Activated T-cell treated with anti-CD3 and anti-CD28 coated beads, Interleukin-2, amount 50 U/mL, for 4 hours (primary cell): ENCODE measurements around the gene ABCC4. TPM values are rescaled to one million over a fixed set of nuclear protein-coding genes. Genes with fewer than 3 reads are reported as not detected.
A peak's percentile ranks its signal among the peaks of the same experiment; 100 is the strongest.

Experiments used
- ATAC-seq, 2 donors: fragments of 200-7000 bp; cut with Tn5 transposase; one replicate each; pipeline ENCODE4 v1.10.0; 2021
- DNase-seq: peaks from one replicate; pipeline ENCODE4 v3.0.0-alpha.2; 2020
- H3K27me3 Mint-ChIP-seq: one replicate; pipeline ENCODE4 v1.8.0; 2021; ENCODE audit warnings: low read depth, mixed read lengths
- H3K36me3 Mint-ChIP-seq: one replicate; pipeline ENCODE4 v1.8.0; 2022; ENCODE audit warnings: mixed read lengths; ENCODE audit not compliant: insufficient read depth
- H3K4me1 Mint-ChIP-seq: one replicate; pipeline ENCODE4 v1.8.0; 2021; ENCODE audit warnings: low read depth, mixed read lengths
- H3K4me3 Mint-ChIP-seq: one replicate; pipeline ENCODE4 v1.8.0; 2021; ENCODE audit warnings: mild to moderate bottlenecking, moderate library complexity, mixed read lengths
- H3K9me3 Mint-ChIP-seq: one replicate; pipeline ENCODE4 v1.8.0; 2021; ENCODE audit warnings: mixed read lengths
- total RNA-seq, 3 donors: library from RNA; stranded (reverse); gene quantifications; one replicate each; pipeline ENCODE4 v1.2.1, GENCODE V29; 2021

The ABCC4 gene, protein sequence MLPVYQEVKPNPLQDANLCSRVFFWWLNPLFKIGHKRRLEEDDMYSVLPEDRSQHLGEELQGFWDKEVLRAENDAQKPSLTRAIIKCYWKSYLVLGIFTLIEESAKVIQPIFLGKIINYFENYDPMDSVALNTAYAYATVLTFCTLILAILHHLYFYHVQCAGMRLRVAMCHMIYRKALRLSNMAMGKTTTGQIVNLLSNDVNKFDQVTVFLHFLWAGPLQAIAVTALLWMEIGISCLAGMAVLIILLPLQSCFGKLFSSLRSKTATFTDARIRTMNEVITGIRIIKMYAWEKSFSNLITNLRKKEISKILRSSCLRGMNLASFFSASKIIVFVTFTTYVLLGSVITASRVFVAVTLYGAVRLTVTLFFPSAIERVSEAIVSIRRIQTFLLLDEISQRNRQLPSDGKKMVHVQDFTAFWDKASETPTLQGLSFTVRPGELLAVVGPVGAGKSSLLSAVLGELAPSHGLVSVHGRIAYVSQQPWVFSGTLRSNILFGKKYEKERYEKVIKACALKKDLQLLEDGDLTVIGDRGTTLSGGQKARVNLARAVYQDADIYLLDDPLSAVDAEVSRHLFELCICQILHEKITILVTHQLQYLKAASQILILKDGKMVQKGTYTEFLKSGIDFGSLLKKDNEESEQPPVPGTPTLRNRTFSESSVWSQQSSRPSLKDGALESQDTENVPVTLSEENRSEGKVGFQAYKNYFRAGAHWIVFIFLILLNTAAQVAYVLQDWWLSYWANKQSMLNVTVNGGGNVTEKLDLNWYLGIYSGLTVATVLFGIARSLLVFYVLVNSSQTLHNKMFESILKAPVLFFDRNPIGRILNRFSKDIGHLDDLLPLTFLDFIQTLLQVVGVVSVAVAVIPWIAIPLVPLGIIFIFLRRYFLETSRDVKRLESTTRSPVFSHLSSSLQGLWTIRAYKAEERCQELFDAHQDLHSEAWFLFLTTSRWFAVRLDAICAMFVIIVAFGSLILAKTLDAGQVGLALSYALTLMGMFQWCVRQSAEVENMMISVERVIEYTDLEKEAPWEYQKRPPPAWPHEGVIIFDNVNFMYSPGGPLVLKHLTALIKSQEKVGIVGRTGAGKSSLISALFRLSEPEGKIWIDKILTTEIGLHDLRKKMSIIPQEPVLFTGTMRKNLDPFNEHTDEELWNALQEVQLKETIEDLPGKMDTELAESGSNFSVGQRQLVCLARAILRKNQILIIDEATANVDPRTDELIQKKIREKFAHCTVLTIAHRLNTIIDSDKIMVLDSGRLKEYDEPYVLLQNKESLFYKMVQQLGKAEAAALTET (N-terminal part only)
- 10 to 100 TPM; 17.6 to 18.5 (median 18.3) TPM for total RNA-seq

DNA sequence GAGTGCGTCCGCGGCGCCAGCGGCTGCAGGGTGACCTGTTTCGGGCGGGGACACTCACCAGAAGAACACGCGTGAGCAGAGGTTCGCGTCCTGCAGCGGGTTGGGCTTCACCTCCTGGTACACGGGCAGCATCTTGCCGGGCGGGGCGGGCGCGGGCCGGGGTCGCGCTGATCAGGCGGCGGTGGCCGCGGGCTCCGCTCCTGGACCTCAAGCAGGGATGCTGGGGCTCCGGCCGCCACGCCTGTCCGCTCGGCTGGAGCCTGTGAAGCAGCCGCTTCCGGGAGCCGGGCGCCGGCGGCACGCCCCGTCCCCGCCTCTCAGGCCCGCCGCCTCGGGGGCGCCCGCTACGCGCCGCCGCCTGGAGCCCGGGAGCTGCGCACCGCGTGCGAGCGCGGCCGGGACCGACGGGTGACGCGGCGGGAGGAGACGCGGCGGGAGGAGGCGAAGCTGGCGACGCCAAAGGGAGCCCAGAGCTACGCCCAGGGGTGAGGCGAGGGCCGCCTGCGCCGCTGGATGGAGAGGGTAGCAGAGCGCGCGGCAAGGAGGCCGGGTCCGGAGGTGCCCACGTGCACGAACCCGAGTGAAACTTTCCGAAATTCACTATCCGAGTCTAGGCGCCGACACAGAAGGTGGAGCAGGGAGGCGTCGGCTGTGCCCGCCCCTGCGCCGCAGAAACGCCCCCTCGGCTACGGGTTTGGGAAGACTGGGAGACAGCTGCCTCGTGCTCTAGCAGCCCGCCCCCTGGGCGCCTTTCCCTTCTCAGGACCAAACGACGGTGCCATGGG lies at the start of gene ABCC4:
TSS of gene ABCC4 (minus strand) at position 269 of the 785 bp plus-strand sequence. CDS start at position 132, 137 bp downstream.
- Mint-ChIP-seq H3K4me3 (peak within 1 kb of the TSS; percentile 86), H3K9me3 (no peaks in the 10 kb centered on the region), H3K4me1 (peaks cover 33% of the 10 kb centered on the region), H3K36me3 (peaks cover 2% of the 10 kb centered on the region), H3K27me3 (peaks cover 3% of the 10 kb centered on the region)
- DNase-seq (peak; percentile 51), ATAC-seq (peak; percentile 90)

GRCh38 chr13:95349267-95349666 lies 48.0 kb upstream of the ABCC4 start:
- Mint-ChIP-seq H3K4me3 (no peak overlapping the region), H3K36me3 (no peaks in the 10 kb centered on the region), H3K9me3 (no peaks in the 10 kb centered on the region), H3K27me3 (peaks cover 2% of the 10 kb centered on the region), H3K4me1 (no peaks in the 10 kb centered on the region)
- no peak for ATAC-seq
- no peak for DNase-seq

DNA sequence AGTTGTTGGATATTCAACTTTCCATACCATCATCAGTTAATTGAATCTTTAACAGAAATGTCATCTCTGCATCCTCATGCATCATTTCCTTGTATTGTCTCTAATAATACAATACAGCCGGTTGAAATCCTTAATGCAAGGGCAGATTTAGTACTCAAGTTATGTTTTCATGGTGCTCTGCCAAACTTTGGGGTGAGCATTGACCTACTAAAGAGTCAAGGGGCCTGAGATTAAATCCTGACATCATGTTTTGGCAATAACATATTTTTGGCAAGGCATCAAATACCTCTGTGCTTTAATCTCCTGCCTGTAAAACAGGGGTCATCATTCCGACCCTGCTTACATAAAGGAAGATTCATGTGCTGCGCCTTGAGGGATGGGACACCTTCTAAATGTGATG lies 42.7 kb upstream of the ABCC4 start:
- DNase-seq, result no peak
- no peaks in the 10 kb centered on the region for H3K4me1 Mint-ChIP-seq
- no peaks in the 10 kb centered on the region for H3K36me3 Mint-ChIP-seq
- H3K4me3 Mint-ChIP-seq, result no peak overlapping the region
- H3K27me3 Mint-ChIP-seq, result peaks cover 2% of the 10 kb centered on the region
- no peaks in the 10 kb centered on the region for H3K9me3 Mint-ChIP-seq
- no peak for ATAC-seq

- Mint-ChIP-seq H3K4me3 (no peak overlapping the region), H3K9me3 (no peaks in the 10 kb centered on the region), H3K4me1 (no peaks in the 10 kb centered on the region), H3K36me3 (no peaks in the 10 kb centered on the region), H3K27me3 (no peaks in the 10 kb centered on the region)
- ATAC-seq (no peak), DNase-seq (no peak)
These were observed 40.2 kb upstream of the ABCC4 start for GRCh38 chr13:95341441-95341840.

- H3K4me1 Mint-ChIP-seq, result no peaks in the 10 kb centered on the region
- H3K9me3 Mint-ChIP-seq, result no peaks in the 10 kb centered on the region
- H3K27me3 Mint-ChIP-seq, result no peaks in the 10 kb centered on the region
These were observed 37.7 kb upstream of the ABCC4 start for GRCh38 chr13:95338905-95339304.

DNA sequence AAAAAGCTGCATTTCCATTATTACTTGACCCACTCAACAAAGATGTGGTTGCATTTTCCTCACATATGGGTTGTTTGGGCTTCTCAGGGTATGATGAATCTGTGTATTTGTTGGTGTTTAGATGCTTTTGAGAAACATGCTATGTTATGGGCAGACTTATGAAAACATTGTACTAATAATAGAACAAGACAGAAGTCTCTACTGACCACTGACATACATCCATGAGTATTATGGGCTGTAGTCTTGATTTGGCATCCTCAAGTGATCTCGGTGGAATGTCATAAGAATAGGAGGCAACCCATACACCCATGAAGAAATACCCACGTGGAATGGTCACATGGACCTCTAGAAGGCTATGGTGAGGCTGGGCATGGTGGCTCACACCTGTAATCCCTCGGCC lies 36.3 kb upstream of the ABCC4 start:
- no peak overlapping the region for H3K4me3 Mint-ChIP-seq
- H3K36me3 Mint-ChIP-seq, result no peaks in the 10 kb centered on the region
- no peaks in the 10 kb centered on the region for H3K27me3 Mint-ChIP-seq
- DNase-seq, result no peak
- no peaks in the 10 kb centered on the region for H3K4me1 Mint-ChIP-seq
- H3K9me3 Mint-ChIP-seq, result no peaks in the 10 kb centered on the region
- ATAC-seq, result no peak

More at GRCh38 chr13:95338905-95339304, 37.7 kb upstream of the ABCC4 start:
- no peak overlapping the region for H3K4me3 Mint-ChIP-seq
- no peaks in the 10 kb centered on the region for H3K36me3 Mint-ChIP-seq
- no peak for DNase-seq
- no peak for ATAC-seq

GRCh38 chr13:95335667-95336066 lies 34.4 kb upstream of the ABCC4 start:
- Mint-ChIP-seq H3K9me3 (no peaks in the 10 kb centered on the region), H3K27me3 (no peaks in the 10 kb centered on the region)
- ATAC-seq, result no peak

DNA sequence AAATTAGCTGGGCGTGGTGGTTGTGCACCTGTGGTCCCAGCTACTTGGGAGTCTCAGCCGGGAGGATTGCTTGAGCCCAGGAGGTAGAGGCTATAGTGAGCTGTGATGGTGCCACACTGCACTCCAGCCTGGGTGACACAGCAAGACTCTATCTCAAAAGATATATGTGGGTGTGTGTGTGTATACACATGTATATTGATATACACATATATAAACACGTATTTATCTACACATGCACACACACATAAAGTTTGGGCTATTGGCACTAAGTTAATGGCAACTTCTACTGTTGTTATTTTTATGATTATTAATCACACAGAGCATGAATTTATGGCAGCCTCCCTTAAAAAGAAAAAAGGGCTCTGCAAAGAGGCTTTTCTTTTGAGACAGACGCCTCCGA lies 27.1 kb upstream of the ABCC4 start:
- H3K4me3 Mint-ChIP-seq, result no peak overlapping the region
- no peaks in the 10 kb centered on the region for H3K9me3 Mint-ChIP-seq
- DNase-seq (no peak), ATAC-seq (no peak)
- H3K4me1 Mint-ChIP-seq, result no peaks in the 10 kb centered on the region
- peaks cover 4% of the 10 kb centered on the region for H3K27me3 Mint-ChIP-seq
- no peaks in the 10 kb centered on the region for H3K36me3 Mint-ChIP-seq

More at GRCh38 chr13:95335667-95336066, 34.4 kb upstream of the ABCC4 start:
- no peak for DNase-seq
- H3K4me3 Mint-ChIP-seq, result no peak overlapping the region
- H3K36me3 Mint-ChIP-seq, result no peaks in the 10 kb centered on the region
- H3K4me1 Mint-ChIP-seq, result no peaks in the 10 kb centered on the region

DNA sequence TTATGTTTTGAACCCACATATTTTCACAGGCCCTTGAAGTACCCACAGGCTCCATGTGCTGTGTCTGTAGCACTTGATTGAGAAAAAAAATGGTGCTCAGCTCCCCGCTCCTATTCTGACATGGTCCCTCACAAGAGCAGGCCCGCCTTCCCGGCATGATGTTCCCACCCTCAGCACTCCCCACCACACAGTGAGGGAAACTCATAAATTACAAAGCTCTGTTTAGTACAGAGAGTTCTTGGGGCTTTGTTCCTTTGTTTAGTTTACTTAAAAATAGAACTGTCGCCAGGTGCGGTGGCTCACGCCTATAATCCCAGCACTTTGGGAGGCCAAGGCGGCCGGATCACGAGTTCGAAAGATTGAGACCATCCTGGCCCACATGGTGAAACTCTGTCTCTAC lies 25.9 kb upstream of the ABCC4 start:
- Mint-ChIP-seq H3K27me3 (peaks cover 4% of the 10 kb centered on the region), H3K4me1 (no peaks in the 10 kb centered on the region), H3K4me3 (no peak overlapping the region), H3K36me3 (no peaks in the 10 kb centered on the region), H3K9me3 (no peaks in the 10 kb centered on the region)
- DNase-seq, result no peak
- ATAC-seq, result no peak

DNA sequence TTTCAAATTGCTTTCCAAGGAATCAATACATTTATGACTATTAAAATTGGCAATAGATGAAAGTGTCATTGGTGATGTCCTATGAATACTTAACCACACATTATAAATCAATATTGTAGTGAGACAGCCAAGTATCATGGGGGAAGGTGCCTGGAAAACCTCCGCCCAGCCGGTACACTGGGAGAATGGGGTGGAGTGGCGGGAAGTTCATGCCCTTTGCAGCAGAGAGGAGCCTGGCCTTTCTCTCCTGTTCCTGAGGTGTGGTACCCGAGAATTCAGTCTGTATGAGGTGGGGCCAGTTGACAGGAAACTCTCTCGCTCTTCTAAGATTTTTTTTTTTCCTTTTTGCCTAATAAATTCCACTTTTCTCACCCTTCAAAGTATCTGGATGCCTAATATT lies 25.4 kb upstream of the ABCC4 start:
- ATAC-seq, result no peak
- Mint-ChIP-seq H3K36me3 (no peaks in the 10 kb centered on the region), H3K27me3 (peaks cover 4% of the 10 kb centered on the region), H3K4me3 (no peak overlapping the region), H3K4me1 (no peaks in the 10 kb centered on the region), H3K9me3 (no peaks in the 10 kb centered on the region)
- DNase-seq, result no peak

DNA sequence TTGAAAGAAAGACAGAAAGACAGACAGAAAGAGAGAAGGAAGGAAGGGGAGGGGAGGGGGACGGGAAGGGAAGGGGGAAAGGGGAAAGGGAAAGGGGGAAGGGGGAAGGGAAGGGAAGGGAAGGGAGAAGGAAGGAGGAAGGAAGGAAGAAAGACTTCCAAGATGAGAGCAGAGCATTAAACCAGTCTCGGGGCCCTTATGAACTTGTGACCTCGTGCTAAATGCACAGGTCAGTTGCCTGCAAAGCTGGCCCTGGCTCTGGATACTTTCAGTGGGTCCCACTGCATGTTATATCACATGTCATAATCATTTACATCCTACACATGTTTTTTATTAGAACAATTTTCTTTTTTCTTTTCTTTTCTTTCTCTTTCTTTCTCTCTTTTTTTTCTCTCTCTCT lies 24.2 kb upstream of the ABCC4 start:
- Mint-ChIP-seq H3K4me3 (no peak overlapping the region), H3K9me3 (no peaks in the 10 kb centered on the region), H3K36me3 (no peaks in the 10 kb centered on the region), H3K27me3 (peaks cover 4% of the 10 kb centered on the region), H3K4me1 (no peaks in the 10 kb centered on the region)
- DNase-seq, result no peak
- no peak for ATAC-seq

GRCh38 chr13:95323930-95324662 lies 22.8 kb upstream of the ABCC4 start:
- DNase-seq (no peak), ATAC-seq (no peak)
- no peaks in the 10 kb centered on the region for H3K36me3 Mint-ChIP-seq
- no peaks in the 10 kb centered on the region for H3K9me3 Mint-ChIP-seq
- H3K27me3 Mint-ChIP-seq, result peaks cover 4% of the 10 kb centered on the region
- H3K4me1 Mint-ChIP-seq, result no peaks in the 10 kb centered on the region
- no peak overlapping the region for H3K4me3 Mint-ChIP-seq
